A549 (cell line): ENCODE data around the gene HS3ST5. TPM values are rescaled to one million over a fixed set of nuclear protein-coding genes. Genes with fewer than 3 reads are reported as not detected.

Source experiments
- ATAC-seq, 2 experiments: fragments of 200-7000 bp in 1 of 2; fragments of >200 bp in 1 of 2; cut with Nextera tagmentation in 1 of 2; cut with Tn5 transposase in 1 of 2; 3 replicates each; pipeline versions ENCODE4 v1.8.0 to v1.9.1; 2018 to 2020; ENCODE audit warnings: mild to moderate bottlenecking in 1 of 2, moderate library complexity in 1 of 2
- CTCF ChIA-PET: fragments of 300-600 bp; sonication (Branson Sonifier 250); formaldehyde crosslinking; extraction: SDS; loops from one replicate; lab custom pipeline; 2021; ENCODE audit warnings: antibody characterized with exemption, inconsistent platforms; lab: Yijun Ruan, JAX
- POLR2A ChIA-PET: fragments of 350-600 bp; formaldehyde crosslinking; extraction: SDS; loops from one replicate; lab custom pipeline; 2021; ENCODE audit warnings: antibody characterized with exemption, inconsistent platforms; lab: Yijun Ruan, JAX
- DNase-seq, 2 experiments: peaks; one replicate each; pipeline versions ENCODE4 v3.0.0 to v3.0.0-alpha.2; 2011 to 2016; ENCODE audit warnings: low read depth in 1 of 2, low spot score in 1 of 2
- FAIRE-seq: peaks from 2 replicates; lab custom pipeline; 2011; peaks lifted over from hg19 to GRCh38; lab: Jason Lieb, UNC
- H3K27ac ChIP-seq, 2 experiments: fragments of >200 bp; sonication (Bioruptor Twin); formaldehyde crosslinking; 3 replicates each; pipeline ENCODE4 v1.5.1; 2016 to 2017
- H3K4me1 ChIP-seq: fragments of >200 bp; sonication (Bioruptor Twin); formaldehyde crosslinking; 3 replicates; pipeline ENCODE4 v1.6.1; 2016
- H3K4me2 ChIP-seq: fragments of >200 bp; sonication (Bioruptor Twin); formaldehyde crosslinking; 3 replicates; pipeline ENCODE4 v1.6.1; 2016
- H3K4me3 ChIP-seq: fragments of >200 bp; sonication (Bioruptor Twin); formaldehyde crosslinking; 3 replicates; pipeline ENCODE4 v1.5.1; 2016
- H3K9me3 ChIP-seq: fragments of >200 bp; sonication (Bioruptor Twin); formaldehyde crosslinking; 3 replicates; pipeline ENCODE4 v1.6.1; 2016
- ATOH8 ChIP-seq: fragments of 250-450 bp; sonication (Bioruptor Pico); IDR thresholded peaks from 2 replicates; pipeline ENCODE4 v1.5.0; 2020; ENCODE audit warnings: low read depth, mild to moderate bottlenecking, moderate library complexity
- CEBPB ChIP-seq, 2 experiments: fragments of >200 bp in 1 of 2; sonication (Bioruptor Twin) in 1 of 2; formaldehyde crosslinking in 1 of 2; IDR thresholded peaks; 2 replicates each; pipeline ENCODE4 v1.6.1; 2012 to 2016
- CHD4 ChIP-seq: fragments of 200-600 bp; sonication (generic); IDR thresholded peaks from 2 replicates; pipeline ENCODE4 v1.6.1; 2016; ENCODE audit warnings: antibody characterized with exemption, mild to moderate bottlenecking, borderline replicate concordance
- EHF ChIP-seq: fragments of 250-450 bp; sonication (Bioruptor Pico); IDR thresholded peaks from 2 replicates; pipeline ENCODE4 v1.5.0; 2020; ENCODE audit warnings: mild to moderate bottlenecking
- EP300 ChIP-seq, 2 experiments: fragments of >200 bp; sonication (Bioruptor Twin); formaldehyde crosslinking; IDR thresholded peaks; 2 replicates in 1 of 2; 3 replicates in 1 of 2; pipeline ENCODE4 v1.6.1; 2016 to 2017
- FOSL2 ChIP-seq, 2 experiments: fragments of 450-650 bp in 1 of 2; fragments of >200 bp in 1 of 2; sonication (Bioruptor Twin) in 1 of 2; formaldehyde crosslinking; IDR thresholded peaks; 2 replicates each; pipeline versions ENCODE4 v1.5.0 to v1.6.1; 2016 to 2020; ENCODE audit warnings: mild to moderate bottlenecking in 1 of 2, moderate library complexity in 1 of 2
- GATA3 ChIP-seq: IDR thresholded peaks from 2 replicates; pipeline ENCODE4 v1.6.1; 2012; ENCODE audit warnings: borderline replicate concordance
- HEYL ChIP-seq: fragments of 250-450 bp; sonication (Bioruptor Pico); IDR thresholded peaks from 2 replicates; pipeline ENCODE4 v1.8.0; 2021; ENCODE audit warnings: mild to moderate bottlenecking, moderate library complexity
- JUN ChIP-seq, 2 experiments: fragments of >200 bp; sonication (Bioruptor Twin); formaldehyde crosslinking; IDR thresholded peaks; 2 replicates in 1 of 2; 3 replicates in 1 of 2; pipeline ENCODE4 v1.6.1; 2016 to 2017
- KDM1A ChIP-seq: fragments of 200-600 bp; sonication (generic); IDR thresholded peaks from 2 replicates; pipeline ENCODE4 v1.6.1; 2016; ENCODE audit warnings: low read depth, mild to moderate bottlenecking
- KDM5A ChIP-seq: fragments of 200-600 bp; sonication (generic); IDR thresholded peaks from 2 replicates; pipeline ENCODE4 v1.6.1; 2016; ENCODE audit warnings: antibody characterized with exemption, mild to moderate bottlenecking
- MAX ChIP-seq: IDR thresholded peaks from 2 replicates; pipeline ENCODE4 v1.6.1; 2012
- NFE2L2 ChIP-seq: fragments of 150-350 bp; conservative IDR thresholded peaks from 2 replicates; pipeline ENCODE4 v1.6.1; 2014; ENCODE audit warnings: low read length
- NR3C1 ChIP-seq: fragments of >200 bp; sonication (Bioruptor Twin); formaldehyde crosslinking; IDR thresholded peaks from 3 replicates; pipeline ENCODE4 v1.6.1; 2017
- PHF8 ChIP-seq: fragments of 200-600 bp; sonication (generic); IDR thresholded peaks from 2 replicates; pipeline ENCODE4 v1.6.1; 2016; ENCODE audit warnings: low read depth, mild to moderate bottlenecking, antibody characterized with exemption, moderate library complexity, borderline replicate concordance
- POLR2A ChIP-seq: IDR thresholded peaks from 2 replicates; pipeline ENCODE4 v1.6.1; 2012; ENCODE audit warnings: mild to moderate bottlenecking, low read length
- POLR2AphosphoS2 ChIP-seq: conservative IDR thresholded peaks from 2 replicates; pipeline ENCODE4 v1.6.1; 2012; ENCODE audit warnings: low read length, improper control_type of control experiment, inconsistent platforms
- REST ChIP-seq: fragments of 200-600 bp; sonication (generic); IDR thresholded peaks from 2 replicates; pipeline ENCODE4 v1.6.1; 2016; ENCODE audit warnings: antibody characterized with exemption, mild to moderate bottlenecking, moderate library complexity
- SMC3 ChIP-seq: fragments of >200 bp; sonication (Bioruptor Twin); formaldehyde crosslinking; IDR thresholded peaks from 3 replicates; pipeline ENCODE4 v1.6.1; 2018; ENCODE audit warnings: inconsistent platforms
- SREBF2 ChIP-seq: fragments of 450-650 bp; IDR thresholded peaks from 2 replicates; pipeline ENCODE4 v1.6.1; 2014; ENCODE audit warnings: mild to moderate bottlenecking, moderate library complexity
- TFCP2L1 ChIP-seq: fragments of 250-450 bp; sonication (Bioruptor Pico); IDR thresholded peaks from 2 replicates; pipeline ENCODE4 v1.5.0; 2021; ENCODE audit warnings: mild to moderate bottlenecking
- USF2 ChIP-seq: fragments of 450-650 bp; IDR thresholded peaks from 2 replicates; pipeline ENCODE4 v1.6.1; 2014; ENCODE audit warnings: antibody characterized with exemption
- ZC3H11A ChIP-seq: fragments of 450-650 bp; IDR thresholded peaks from 2 replicates; pipeline ENCODE4 v1.6.1; 2014; ENCODE audit warnings: antibody characterized with exemption, mild to moderate bottlenecking
- ZFP36 ChIP-seq: fragments of 450-650 bp; IDR thresholded peaks from 2 replicates; pipeline ENCODE4 v1.6.1; 2014; ENCODE audit warnings: borderline replicate concordance; ENCODE audit not compliant: partially characterized antibody
- WGBS: methylation state at CpG from one replicate; pipeline ENCODE4 v1.1.6; 2017; ENCODE audit errors: missing lambda C conversion rate; 5-methylcytosine and 5-hydroxymethylcytosine counted together
- polyA plus RNA-seq, 4 experiments: library from polyadenylated mRNA; depleted of rRNA in 3 of 4; stranded (reverse); fragments of >200 nt; fragmentation: RNase III in 1 of 4; extraction: RNeasy Plus Mini Kit Qiagen cat#74134 plus additional on column Dnase treatment in 1 of 4; gene quantifications; 2 replicates in 3 of 4; 3 replicates in 1 of 4; pipeline ENCODE4 v1.2.3, GENCODE V29; 2011 to 2017

The HS3ST5 gene
- polyA plus RNA-seq, 2 of the 4 experiments (the other 2 are of a cell fraction) = not detected

- DNase-seq (no peak), FAIRE-seq (no peak), ATAC-seq (no peak)
- no peaks in the 10 kb centered on the region for H3K9me3 ChIP-seq
- no peak overlapping the region for H3K4me3 ChIP-seq
- 58% methylated on average over 3 of the region's 3 CpGs for WGBS
- ChIA-PET POLR2A (no interaction called here), CTCF (no interaction called here)
- no peak overlapping the region for H3K4me2 ChIP-seq
- H3K27ac ChIP-seq = no peak overlapping the region
- TF ChIP-seq CHD4 (no peak), EP300 (IDR thresholded peaks at IDR 0.05) (no peak)
- no peaks in the 10 kb centered on the region for H3K4me1 ChIP-seq
Observed at GRCh38 chr6:114281496-114281895, 61.3 kb downstream of the HS3ST5 start.

GRCh38 chr6:114280239-114280982 lies 62.4 kb downstream of the HS3ST5 start:
- Histone ChIP-seq H3K4me2 (no peak overlapping the region), H3K27ac (no peak overlapping the region), H3K4me3 (no peak overlapping the region), H3K4me1 (no peaks in the 10 kb centered on the region), H3K9me3 (no peaks in the 10 kb centered on the region)
- DNase-seq (no peak), ATAC-seq (no peak), FAIRE-seq (no peak)
- TF ChIP-seq PHF8 (no peak), REST (no peak), ZFP36 (no peak), ZC3H11A (no peak), NFE2L2 (no peak), POLR2A (no peak), EHF (CRISPR knock-in tag) (no peak), MAX (no peak), GATA3 (no peak), HEYL (CRISPR knock-in tag) (no peak), CEBPB (IDR thresholded peaks at IDR 0.05) (no peak), SREBF2 (no peak), TFCP2L1 (CRISPR knock-in tag) (no peak), CHD4 (no peak), NR3C1 (no peak), SMC3 (no peak), FOSL2 (IDR thresholded peaks at IDR 0.05) (no peak), FOSL2 (CRISPR knock-in tag; IDR thresholded peaks at IDR 0.05) (no peak), JUN (IDR thresholded peaks at IDR 0.05) (no peak), ATOH8 (CRISPR knock-in tag) (no peak)
- 8% methylated on average over 7 of the region's 7 CpGs for WGBS
- POLR2A ChIA-PET = no interaction called here
- CTCF ChIA-PET = no interaction called here

GRCh38 chr6:114277220-114277619 lies 65.6 kb downstream of the HS3ST5 start:
- WGBS = 0% methylated on average over 2 of the region's 2 CpGs
- DNase-seq (no peak), ATAC-seq (no peak), FAIRE-seq (no peak)
- Histone ChIP-seq H3K4me3 (no peak overlapping the region), H3K27ac (no peak overlapping the region), H3K4me1 (no peaks in the 10 kb centered on the region), H3K9me3 (no peaks in the 10 kb centered on the region), H3K4me2 (no peak overlapping the region)
- TF ChIP-seq CEBPB (IDR thresholded peaks at IDR 0.05) (no peak), ZC3H11A (no peak), POLR2AphosphoS2 (no peak), KDM5A (no peak), USF2 (no peak), KDM1A (no peak)
- ChIA-PET POLR2A (no interaction called here), CTCF (interaction anchor here (0.6 kb wide), 1 partner anchor 286 kb away, joined by 3 read pairs; no protein-coding TSS in a partner anchor)
